HepG2 (cell line): Measurements from ENCODE around the gene SNIP1. TPM values are rescaled to one million over a fixed set of nuclear protein-coding genes. Genes with fewer than 3 reads are reported as not detected.

Source experiments
- ADNP ChIP-seq: sonication (generic); formaldehyde crosslinking; IDR thresholded peaks from 2 replicates; pipeline ENCODE4 v1.4.0; 2020; ENCODE audit warnings: missing genetic modification reagents
- CREBL2 ChIP-seq: sonication (generic); formaldehyde crosslinking; IDR thresholded peaks from 2 replicates; pipeline ENCODE4 v1.8.1; 2023; ENCODE audit warnings: missing genetic modification reagents, mild to moderate bottlenecking, borderline replicate concordance
- CTCF ChIP-seq: sonication (generic); formaldehyde crosslinking; IDR thresholded peaks from 2 replicates; pipeline ENCODE4 v1.5.0; 2020; ENCODE audit warnings: mild to moderate bottlenecking, missing genetic modification reagents, moderate library complexity
- FOXA3 ChIP-seq: IDR thresholded peaks from 2 replicates; pipeline ENCODE4 v1.6.1; 2016; ENCODE audit warnings: missing genetic modification reagents, missing compliant biosample characterization
- HIC2 ChIP-seq: sonication (generic); formaldehyde crosslinking; IDR thresholded peaks from 2 replicates; pipeline ENCODE4 v1.9.0; 2022; ENCODE audit warnings: low read depth, missing genetic modification reagents
- HOXD1 ChIP-seq: sonication (generic); formaldehyde crosslinking; IDR thresholded peaks from 2 replicates; pipeline ENCODE4 v1.5.0; 2020; ENCODE audit warnings: missing genetic modification reagents
- MTA3 ChIP-seq: sonication (generic); formaldehyde crosslinking; IDR thresholded peaks from 2 replicates; pipeline ENCODE4 v1.4.0; 2020; ENCODE audit warnings: missing genetic modification reagents
- NAIF1 ChIP-seq: sonication (generic); formaldehyde crosslinking; IDR thresholded peaks from 2 replicates; pipeline ENCODE4 v1.5.0; 2020; ENCODE audit warnings: mild to moderate bottlenecking, missing genetic modification reagents, borderline replicate concordance
- ONECUT2 ChIP-seq: sonication (generic); formaldehyde crosslinking; IDR thresholded peaks from 2 replicates; pipeline ENCODE4 v1.4.0; 2020; ENCODE audit warnings: missing genetic modification reagents
- PTBP1 ChIP-seq: fragments of 200-400 bp; formaldehyde crosslinking; IDR thresholded peaks from 2 replicates; pipeline ENCODE4 v1.6.1; 2018; ENCODE audit warnings: low read length, low read depth; ENCODE audit not compliant: poor library complexity, severe bottlenecking
- SMAD1 ChIP-seq: sonication (generic); formaldehyde crosslinking; IDR thresholded peaks from 2 replicates; pipeline ENCODE4 v1.4.0; 2020; ENCODE audit warnings: missing genetic modification reagents, low read depth, mild to moderate bottlenecking, borderline replicate concordance
- SP5 ChIP-seq: IDR thresholded peaks from 2 replicates; pipeline ENCODE4 v1.6.1; 2016; ENCODE audit warnings: low read depth, borderline replicate concordance
- TEAD3 ChIP-seq: optimal IDR thresholded peaks from 2 replicates; pipeline ENCODE3; 2016; ENCODE audit warnings: borderline replicate concordance
- THYN1 ChIP-seq: sonication (generic); formaldehyde crosslinking; IDR thresholded peaks from 2 replicates; pipeline ENCODE4 v1.8.1; 2023; ENCODE audit warnings: low read depth, mild to moderate bottlenecking, moderate library complexity, missing genetic modification reagents, borderline replicate concordance
- TRIM24 ChIP-seq: sonication (generic); formaldehyde crosslinking; IDR thresholded peaks from 2 replicates; pipeline ENCODE4 v1.8.0; 2022; ENCODE audit warnings: mild to moderate bottlenecking, missing genetic modification reagents
- U2AF1 ChIP-seq: fragments of 200-400 bp; formaldehyde crosslinking; optimal IDR thresholded peaks from 2 replicates; pipeline ENCODE3; 2017; ENCODE audit warnings: mild to moderate bottlenecking, low read depth, low read length
- ZNF225 ChIP-seq: sonication (generic); formaldehyde crosslinking; IDR thresholded peaks from 2 replicates; pipeline ENCODE4 v1.4.0; 2020; ENCODE audit warnings: mild to moderate bottlenecking, missing genetic modification reagents
- ZNF343 ChIP-seq: sonication (generic); formaldehyde crosslinking; IDR thresholded peaks from 2 replicates; pipeline ENCODE4 v1.4.0; 2020; ENCODE audit warnings: mild to moderate bottlenecking, missing genetic modification reagents
- ZNF501 ChIP-seq: sonication (generic); formaldehyde crosslinking; IDR thresholded peaks from 2 replicates; pipeline ENCODE4 v1.5.1; 2020; ENCODE audit warnings: mild to moderate bottlenecking, moderate library complexity, missing genetic modification reagents
- ZNF556 ChIP-seq: sonication (generic); formaldehyde crosslinking; IDR thresholded peaks from 2 replicates; pipeline ENCODE4 v1.4.0; 2020; ENCODE audit warnings: mild to moderate bottlenecking, missing genetic modification reagents, borderline replicate concordance
- ZNF766 ChIP-seq: sonication (generic); formaldehyde crosslinking; IDR thresholded peaks from 2 replicates; pipeline ENCODE4 v1.5.0; 2020; ENCODE audit warnings: missing genetic modification reagents, borderline replicate concordance
- ZNF773 ChIP-seq: sonication (generic); formaldehyde crosslinking; IDR thresholded peaks from 2 replicates; pipeline ENCODE4 v1.4.0; 2020; ENCODE audit warnings: missing genetic modification reagents, borderline replicate concordance
- ZNF841 ChIP-seq: sonication (generic); formaldehyde crosslinking; IDR thresholded peaks from 2 replicates; pipeline ENCODE4 v1.8.1; 2023; ENCODE audit warnings: missing genetic modification reagents, borderline replicate concordance
- polyA plus RNA-seq, 8 experiments: library from polyadenylated mRNA; depleted of rRNA in 3 of 8; stranded (reverse) in 7 of 8; unstranded in 1 of 8; fragments of >200 nt; fragmentation: Illumina TruSeq in 4 of 8; extraction: Trizol in 4 of 8; gene quantifications; 2 replicates each; pipeline versions ENCODE4 v1.2.1 to v1.2.3, GENCODE V29; 2011 to 2016; ENCODE audit warnings: low read depth in 4 of 8, missing spikeins in 1 of 8, mixed read lengths in 1 of 8; ENCODE audit not compliant: insufficient read depth in 1 of 8
- total RNA-seq, 5 experiments: library from RNA; depleted of rRNA; stranded (reverse); fragments of >200 nt; fragmentation: Illumina TruSeq; extraction: Trizol; gene quantifications; 2 replicates each; pipeline ENCODE4 v1.2.3, GENCODE V29; 2016; ENCODE audit warnings: low read depth in 1 of 5
- TF ChIP-seq, protein P1 (sequence below): IDR thresholded peaks from 2 replicates; pipeline ENCODE4 v1.6.1; 2016; ENCODE audit warnings: missing compliant biosample characterization, missing genetic modification reagents, borderline replicate concordance

The SNIP1 gene
- total and polyA plus RNA-seq, 2 of the 13 experiments (the other 11 are each of a cell fraction or from before 2014, with no cell fraction given), result 5.5 to 11.2 TPM

DNA sequence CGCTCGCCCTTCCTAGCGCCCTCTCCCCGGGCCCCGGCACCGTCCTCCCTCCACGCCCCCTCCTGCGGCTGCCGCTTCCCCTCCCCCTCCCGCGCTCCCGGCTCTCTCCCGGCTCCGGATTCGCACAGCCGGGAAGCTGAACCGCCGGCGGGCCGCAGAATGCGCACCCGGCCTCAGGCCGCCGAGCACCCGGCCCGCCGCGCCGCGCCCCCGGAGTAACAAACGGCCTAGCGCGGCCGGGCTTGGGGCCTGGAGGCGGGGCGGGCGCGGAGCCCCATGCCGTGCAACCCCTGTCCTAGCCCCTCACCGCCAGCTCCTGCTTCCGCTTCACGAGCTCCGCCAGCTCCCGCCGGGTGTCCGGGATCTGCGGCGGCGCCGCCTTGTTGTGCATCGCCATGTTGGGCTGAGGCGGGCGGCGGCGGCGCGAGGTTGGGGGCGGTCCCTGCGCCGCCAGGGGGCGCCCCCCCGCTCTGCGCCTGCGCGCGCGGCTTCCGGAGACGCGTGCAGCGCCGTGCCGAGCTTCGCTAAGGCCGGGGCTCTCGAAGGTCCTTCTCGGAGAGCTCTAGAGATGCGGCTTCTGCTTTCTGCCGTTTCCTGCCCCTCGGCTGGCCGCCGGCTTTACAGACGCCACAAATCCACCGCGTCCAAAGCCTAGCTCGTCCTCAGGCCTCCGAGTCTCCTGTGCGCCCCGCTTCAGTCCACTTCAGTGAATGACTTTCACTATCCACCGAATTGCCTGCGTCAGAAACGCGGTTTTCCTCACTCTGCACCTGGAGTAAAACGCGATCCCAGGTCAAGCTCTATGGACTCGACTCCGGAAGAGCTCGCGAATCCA is 39.5 kb downstream of the SNIP1 start, which contains the start of gene MEAF6 (continued):
- TF ChIP-seq ZNF556, result peak; percentile 61; the same call in 1 of the 2 replicates
- TF ChIP-seq TRIM24 (CRISPR knock-in tag), result no peak
- no peak for TF ChIP-seq THYN1 (CRISPR knock-in tag)
- peak; percentile 71 for TF ChIP-seq CTCF (CRISPR knock-in tag)
- no peak for TF ChIP-seq HIC2
- peak; percentile 85 for TF ChIP-seq ZNF773 (CRISPR knock-in tag)
- peak; percentile 71 for TF ChIP-seq ZNF501 (CRISPR knock-in tag)
- TF ChIP-seq U2AF1, result no peak
- peak; percentile 41; the same call in 1 of the 2 replicates for TF ChIP-seq ADNP
- no peak for TF ChIP-seq MTA3 (CRISPR knock-in tag)
- TF ChIP-seq ONECUT2 (CRISPR knock-in tag), result 0 out of 2 replicates have a peak, but pooled peaks have one; percentile 55
- TF ChIP-seq ZNF766 (CRISPR knock-in tag), result peak; percentile 92; the same call in 1 of the 2 replicates
- no peak for TF ChIP-seq ZNF225 (CRISPR knock-in tag)
- no peak for TF ChIP-seq HOXD1 (CRISPR knock-in tag)
- TF ChIP-seq PTBP1, result no peak
- TF ChIP-seq SP5 (CRISPR knock-in tag), result no peak
- TF ChIP-seq ZNF343 (CRISPR knock-in tag), result peak; percentile 63; the same call in 1 of the 2 replicates
- TF ChIP-seq TEAD3 (CRISPR knock-in tag), result no peak
- TF ChIP-seq CREBL2, result no peak
- no peak for TF ChIP-seq NAIF1
- TF ChIP-seq ZNF841 (CRISPR knock-in tag), result no peak
- 0 out of 2 replicates have a peak, but pooled peaks have one; percentile 77 for TF ChIP-seq SMAD1 (CRISPR knock-in tag)
- no peak for TF ChIP-seq FOXA3 (CRISPR knock-in tag)
- TF ChIP-seq, protein P1, sequence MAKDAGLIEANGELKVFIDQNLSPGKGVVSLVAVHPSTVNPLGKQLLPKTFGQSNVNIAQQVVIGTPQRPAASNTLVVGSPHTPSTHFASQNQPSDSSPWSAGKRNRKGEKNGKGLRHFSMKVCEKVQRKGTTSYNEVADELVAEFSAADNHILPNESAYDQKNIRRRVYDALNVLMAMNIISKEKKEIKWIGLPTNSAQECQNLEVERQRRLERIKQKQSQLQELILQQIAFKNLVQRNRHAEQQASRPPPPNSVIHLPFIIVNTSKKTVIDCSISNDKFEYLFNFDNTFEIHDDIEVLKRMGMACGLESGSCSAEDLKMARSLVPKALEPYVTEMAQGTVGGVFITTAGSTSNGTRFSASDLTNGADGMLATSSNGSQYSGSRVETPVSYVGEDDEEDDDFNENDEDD (CRISPR knock-in tag), result peak; percentile 68; the same call in 1 of the 2 replicates
